Nasal cavity respiratory epithelium epithelial cell of viscerocranial mucosa (primary cell): ENCODE measurements around the gene BCKDK. TPM values are rescaled to one million over a fixed set of nuclear protein-coding genes. Genes with fewer than 3 reads are reported as not detected.

Source experiments
- total RNA-seq: library from RNA; depleted of rRNA; stranded (reverse); fragments of >200 nt; gene quantifications from 2 replicates; pipeline ENCODE4 v1.2.3, GENCODE V29; 2014

The BCKDK gene
- total RNA-seq, result 7.2 and 18.7 TPM in 2 replicates

DNA sequence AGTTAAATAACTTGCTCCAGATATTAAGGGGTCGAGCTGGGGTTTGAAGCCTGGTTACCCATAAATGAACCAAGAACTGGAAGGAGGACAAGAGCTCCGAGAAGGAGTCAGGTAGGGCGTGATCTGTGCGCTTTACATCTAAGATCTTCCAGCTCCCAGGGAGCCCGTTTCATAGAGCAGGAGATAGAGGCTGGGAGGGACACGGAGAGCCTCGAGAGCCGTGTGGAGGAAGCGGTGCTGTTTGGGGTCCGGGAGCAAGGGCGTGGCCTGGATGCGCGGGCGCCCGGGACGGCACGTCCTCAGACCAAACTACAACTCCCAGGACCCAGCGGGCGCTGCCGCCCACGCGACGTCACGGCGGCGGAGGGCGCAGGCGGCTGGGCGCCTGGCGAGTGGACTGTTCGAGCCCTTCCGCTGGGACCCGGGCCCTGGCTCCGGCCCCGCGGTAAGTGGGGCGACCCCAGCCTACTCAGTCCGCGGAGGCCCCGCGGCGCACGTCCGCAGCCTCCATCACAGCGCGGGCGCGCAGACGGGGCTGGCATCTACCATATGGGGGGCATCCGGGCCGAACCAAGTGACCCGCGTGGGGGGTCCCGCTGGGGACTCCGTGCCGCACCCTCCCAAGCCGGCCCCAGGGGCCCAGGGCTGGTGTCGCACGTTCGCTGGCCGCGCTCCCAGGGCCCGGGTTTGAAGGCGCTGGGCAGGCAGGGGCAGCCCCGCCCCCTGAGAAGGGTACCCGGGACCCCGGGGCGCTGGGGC lies at the start of gene BCKDK:
BCKDK (plus strand) TSS at position 352 of the 759 bp plus-strand sequence. CDS start 838 bp downstream, outside the sequence.

DNA sequence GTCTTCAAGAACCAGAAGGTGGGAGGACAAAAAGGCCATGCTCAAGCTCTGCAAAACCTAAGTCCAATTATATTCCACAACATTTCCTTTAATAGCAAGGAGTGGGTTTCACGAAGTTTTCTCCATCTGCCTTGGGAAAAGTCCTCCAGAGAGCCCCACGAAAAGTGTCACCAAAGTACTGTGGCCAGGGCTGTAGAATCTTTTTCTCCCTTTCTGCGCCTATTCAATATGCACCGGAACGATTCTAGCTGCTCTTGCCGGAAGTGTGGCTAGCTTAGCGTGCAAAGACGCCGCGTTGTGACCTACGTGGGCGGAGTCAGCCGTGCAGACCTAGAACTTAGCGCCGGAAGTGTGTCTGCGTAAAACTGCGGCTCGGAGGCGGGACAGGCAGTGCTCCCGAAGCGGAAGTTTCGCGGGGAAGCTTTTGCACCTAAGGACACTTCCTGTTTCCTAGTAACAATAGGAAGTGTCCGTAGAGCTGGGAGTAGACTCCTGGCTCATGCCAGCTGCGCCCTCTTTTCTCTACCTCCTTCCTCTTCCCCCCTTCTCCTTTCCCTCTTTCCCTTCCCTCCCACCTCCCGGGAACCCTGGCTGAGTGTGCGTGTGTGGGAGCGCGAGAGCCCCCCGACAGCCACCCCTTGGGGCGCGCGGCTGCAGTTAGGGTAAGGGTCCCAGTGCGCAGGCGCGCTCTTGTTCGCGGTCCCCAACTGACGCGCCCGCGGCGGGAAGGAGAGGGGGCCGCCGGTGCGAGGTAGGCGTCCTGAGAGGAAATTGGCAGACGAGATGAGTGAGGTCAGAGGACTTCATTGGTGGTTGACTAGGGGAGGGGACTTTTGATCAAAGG lies 34.0 kb upstream of the BCKDK start, which contains the start of the genes ZNF646 and ZNF668:
ZNF646 (plus strand) TSS at position 453 of the 844 bp plus-strand sequence. CDS start 1,903 bp downstream, outside the sequence.
ZNF668 (minus strand) TSS at position 271 of the 844 bp plus-strand sequence. CDS start 9,781 bp downstream, outside the sequence.

DNA sequence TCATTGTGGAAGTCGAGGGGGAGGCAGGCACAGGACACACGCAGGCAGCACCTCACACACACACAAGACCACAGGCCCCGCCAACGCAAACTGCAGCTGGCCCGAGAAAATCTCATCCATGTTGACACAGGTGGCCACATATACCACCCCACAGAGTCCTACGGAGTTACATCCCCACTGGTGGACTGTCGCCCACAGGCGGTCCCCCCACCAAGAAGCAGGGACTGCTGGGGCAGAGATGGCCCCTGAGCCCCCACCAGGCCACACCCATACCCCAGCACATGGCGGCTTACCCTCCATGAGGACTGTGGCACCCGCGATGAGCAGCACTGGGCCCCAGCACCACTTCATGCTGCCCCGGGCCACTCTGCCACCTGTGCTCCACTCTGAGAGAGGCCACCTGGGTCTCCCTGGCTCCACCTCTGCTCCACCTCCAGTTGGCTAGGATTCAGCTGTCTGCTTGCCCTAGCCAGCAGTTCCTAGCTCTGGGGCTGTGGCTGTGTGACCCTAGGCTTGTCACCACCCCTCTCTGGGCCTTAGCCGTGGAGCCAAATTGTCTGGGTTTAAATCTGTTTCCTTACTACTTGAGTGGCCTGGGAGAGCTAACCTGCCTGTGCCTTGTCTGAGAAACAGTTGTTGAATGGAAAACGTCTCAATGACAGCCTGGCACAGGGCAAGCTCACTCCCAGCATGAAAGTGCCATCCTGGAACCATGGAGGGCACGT lies 19.6 kb upstream of the BCKDK start, which contains the start of gene PRSS53:
PRSS53 (minus strand) TSS at position 485 of the 725 bp plus-strand sequence; CDS start at position 351, 134 bp downstream.

DNA sequence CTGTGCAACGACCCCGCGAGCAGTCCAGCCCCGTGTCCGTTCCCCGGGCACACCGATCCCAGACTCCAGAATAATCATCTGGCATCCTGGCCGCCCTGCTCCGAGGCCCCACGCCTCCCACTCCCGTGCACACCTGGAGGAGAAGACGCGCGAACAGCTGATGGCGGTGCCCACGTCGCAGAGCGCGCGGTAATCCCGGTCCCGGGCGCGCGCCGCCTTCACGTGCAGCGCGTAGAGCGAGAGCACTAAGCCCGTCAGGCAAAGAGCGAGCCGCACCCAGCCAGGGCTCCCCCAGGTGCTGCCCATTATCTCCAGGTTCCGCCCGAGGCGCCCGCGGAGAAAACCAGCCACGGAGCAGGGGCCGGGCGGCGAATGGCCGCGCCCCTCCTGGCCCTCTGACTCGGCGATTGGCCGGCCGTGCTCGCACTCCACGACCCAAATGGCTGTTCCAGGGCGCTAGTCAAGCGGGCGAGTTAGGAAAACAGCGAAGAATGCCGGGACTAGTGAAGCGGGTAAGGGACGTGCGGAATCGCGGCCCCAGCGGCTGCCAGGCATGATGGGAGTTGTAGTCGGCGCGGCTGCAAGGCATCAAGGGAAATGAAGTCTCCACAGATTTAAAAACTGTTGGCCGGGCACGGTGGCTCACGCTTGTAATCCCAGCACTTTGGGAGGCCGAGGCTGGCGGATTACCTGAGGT lies 13.6 kb upstream of the BCKDK start, which contains the start of gene VKORC1:
VKORC1 (minus strand) TSS at position 374 of the 697 bp plus-strand sequence; CDS start at position 306, 68 bp downstream.

DNA sequence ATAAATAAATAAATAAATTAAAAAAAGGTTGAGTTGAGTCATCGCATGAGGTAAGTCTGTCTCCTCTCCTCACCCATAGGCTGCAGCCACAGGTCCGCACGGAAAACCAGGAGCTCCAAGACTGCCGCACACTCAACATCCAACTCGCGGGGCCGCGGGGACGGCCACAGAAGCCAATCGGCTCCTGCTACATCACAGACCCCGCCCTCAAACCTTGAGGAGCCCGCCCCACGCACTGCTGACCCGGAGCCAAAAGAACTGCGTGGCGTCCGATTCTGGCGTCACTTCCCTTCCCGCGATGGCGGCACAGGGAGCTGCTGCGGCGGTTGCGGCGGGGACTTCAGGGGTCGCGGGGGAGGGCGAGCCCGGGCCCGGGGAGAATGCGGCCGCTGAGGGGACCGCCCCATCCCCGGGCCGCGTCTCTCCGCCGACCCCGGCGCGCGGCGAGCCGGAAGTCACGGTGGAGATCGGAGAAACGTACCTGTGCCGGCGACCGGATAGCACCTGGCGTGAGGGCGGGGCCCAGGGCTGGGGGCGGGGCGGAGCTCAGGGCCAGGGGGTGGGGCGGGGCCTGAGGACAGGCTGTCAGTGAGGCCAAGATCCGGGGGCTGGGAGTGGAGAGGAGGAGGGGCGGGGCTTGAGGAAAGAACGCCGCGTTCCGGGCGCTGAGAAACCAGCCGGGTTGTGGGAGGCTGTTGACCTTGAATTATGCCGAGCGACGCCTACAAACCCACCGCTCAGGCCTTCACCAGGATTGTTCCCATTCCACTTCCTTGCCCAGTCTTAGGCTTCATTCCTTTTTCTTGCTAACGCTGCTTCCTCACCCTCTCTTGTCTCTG lies 9.4 kb downstream of the BCKDK start, which contains the start of gene KAT8:
KAT8 (plus strand) TSS at position 281 of the 839 bp plus-strand sequence; CDS start at position 299, 18 bp downstream.

DNA sequence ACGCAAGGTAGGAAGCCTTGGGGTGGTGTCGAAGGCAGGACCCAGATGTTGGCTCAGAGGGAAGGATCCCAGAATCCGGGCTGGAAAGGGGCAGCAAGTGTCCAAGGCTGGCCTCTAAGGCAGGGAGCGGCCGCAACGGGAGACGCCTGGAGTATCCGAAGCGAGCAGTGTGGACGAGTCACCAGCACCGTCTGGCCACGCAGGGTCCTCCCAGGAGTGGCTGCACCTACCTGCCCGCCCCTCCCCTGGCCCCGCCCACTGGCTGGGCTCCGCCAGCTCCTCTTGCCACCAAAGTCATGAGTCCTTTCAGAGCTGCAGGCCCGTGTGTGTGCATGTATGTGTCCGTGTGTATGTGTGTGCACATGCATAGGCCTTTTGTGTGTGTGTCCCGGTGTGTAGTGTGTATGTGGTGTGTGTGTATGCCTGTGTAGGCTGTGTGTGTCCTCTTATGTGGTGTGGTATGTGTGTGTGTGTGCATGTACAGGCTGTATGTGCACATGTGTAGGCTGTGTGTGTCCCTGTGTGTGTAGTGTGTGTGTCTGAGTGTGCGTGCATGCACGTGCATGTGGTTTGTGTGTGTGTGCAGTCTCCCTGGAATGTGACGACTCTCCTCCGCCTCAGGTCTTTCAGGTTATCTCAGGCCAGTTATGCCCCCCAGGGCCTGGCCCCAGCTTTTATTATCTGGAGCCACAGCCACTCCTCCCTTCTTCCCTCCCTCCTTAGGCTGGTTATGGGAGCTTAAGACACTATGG lies 27.5 kb downstream of the BCKDK start, which contains the start of gene PRSS8:
PRSS8 (minus strand) TSS at position 193 of the 752 bp plus-strand sequence. CDS start 229 bp downstream, outside the sequence.

DNA sequence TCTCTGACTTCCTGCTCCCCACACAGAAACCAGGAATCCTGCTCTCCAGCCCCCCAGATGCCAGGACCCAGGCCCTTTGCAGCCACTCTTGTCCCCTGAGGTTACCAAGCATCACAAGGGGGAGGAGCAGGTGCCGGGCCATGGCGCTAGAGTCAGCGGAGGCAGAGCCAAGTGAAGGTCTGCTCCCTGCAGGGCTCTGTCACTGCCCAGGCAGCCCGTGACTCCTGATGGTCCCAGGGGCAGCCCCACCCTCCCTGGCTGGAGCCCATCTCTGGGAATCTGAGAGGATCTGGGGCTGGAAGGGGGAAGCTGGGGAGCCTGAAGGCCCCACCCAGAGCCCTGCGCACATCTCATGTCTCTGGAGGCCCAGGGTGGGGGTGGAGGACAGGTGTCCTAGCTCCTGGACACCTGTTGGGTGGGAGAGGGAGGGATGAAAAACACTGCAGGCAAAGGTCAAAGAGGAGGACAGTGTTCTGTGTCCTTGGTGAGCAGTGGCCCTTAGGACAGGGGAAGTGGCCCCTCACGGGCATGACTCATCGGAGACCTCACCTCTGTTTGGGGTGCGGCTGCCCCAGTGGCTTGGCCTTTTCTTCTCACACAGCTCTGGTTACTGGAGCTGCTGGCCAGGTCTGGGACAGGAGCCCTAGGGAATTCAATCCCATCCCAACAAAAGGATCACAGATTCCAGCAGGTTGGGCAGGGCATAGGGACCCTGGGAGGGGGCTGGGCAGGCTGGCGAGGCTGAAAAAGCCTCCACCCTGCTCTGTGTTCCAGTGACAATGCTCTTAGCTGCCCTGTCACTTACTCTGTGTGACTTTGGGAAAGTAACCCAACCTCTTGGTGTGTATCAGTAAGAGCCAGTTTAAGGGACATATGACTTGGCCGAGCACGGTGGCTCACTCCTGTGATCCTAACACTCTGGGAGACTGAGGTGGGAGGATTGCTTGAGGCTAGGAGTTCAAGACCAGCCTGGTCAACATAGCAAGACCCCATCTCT lies 42.0 kb downstream of the BCKDK start, which contains the start of gene PRSS36:
PRSS36 (minus strand) TSS at position 173 of the 997 bp plus-strand sequence; CDS start at position 142, 31 bp downstream.

Other genes starting within 250 kb of the BCKDK start
- gene BCL7C, start 214.3 kb upstream of the BCKDK start, total RNA-seq, result 25.1 and 28.7 TPM in 2 replicates
- gene CTF1, start 211.8 kb upstream of the BCKDK start, total RNA-seq, result 0.68 and 1.2 TPM in 2 replicates
- 17.4 and 21.7 TPM in 2 replicates for gene FBXL19, start 184.8 kb upstream of the BCKDK start, total RNA-seq
- 14.0 and 33.7 TPM in 2 replicates for gene ORAI3, start 159.3 kb upstream of the BCKDK start, total RNA-seq
- gene SETD1A, start 150.6 kb upstream of the BCKDK start, total RNA-seq, result 1.4 and 6.9 TPM in 2 replicates
- gene HSD3B7, start 123.2 kb upstream of the BCKDK start, total RNA-seq, result 4.1 and 4.7 TPM in 2 replicates
- under 0.01 and 0.07 TPM in 2 replicates for gene STX1B, start 97.7 kb upstream of the BCKDK start, total RNA-seq
- 12.0 and 24.3 TPM in 2 replicates for gene STX4, start 74.8 kb upstream of the BCKDK start, total RNA-seq
- gene ZNF668, start 34.1 kb upstream of the BCKDK start, total RNA-seq, result 7.2 and 7.5 TPM in 2 replicates
- gene ZNF646, start 34.0 kb upstream of the BCKDK start, total RNA-seq, result 11.3 and 19.6 TPM in 2 replicates
- 0.34 and 1.6 TPM in 2 replicates for gene PRSS53, start 19.4 kb upstream of the BCKDK start, total RNA-seq
- 27.0 and 29.0 TPM in 2 replicates for gene VKORC1, start 13.6 kb upstream of the BCKDK start, total RNA-seq
- gene KAT8, start 9.3 kb downstream of the BCKDK start, total RNA-seq, result 36.2 and 45.3 TPM in 2 replicates
- 31.1 and 54.2 TPM in 2 replicates for gene PRSS8, start 27.3 kb downstream of the BCKDK start, total RNA-seq
- 0.34 and 0.85 TPM in 2 replicates for gene PRSS36, start 41.7 kb downstream of the BCKDK start, total RNA-seq
- gene FUS, start 71.8 kb downstream of the BCKDK start, total RNA-seq, result 17.8 and 42.6 TPM in 2 replicates
- 56.4 and 92.7 TPM in 2 replicates for gene PYCARD, start 94.4 kb downstream of the BCKDK start, total RNA-seq
- under 0.01 TPM in 1 of 2 replicates, not detected in the other for gene TRIM72, start 105.7 kb downstream of the BCKDK start, total RNA-seq
- not detected in 2 replicates for gene PYDC1, start 108.7 kb downstream of the BCKDK start, total RNA-seq
- gene ITGAM, start 151.6 kb downstream of the BCKDK start, total RNA-seq, result 0.57 TPM in 1 of 2 replicates, not detected in the other
- gene ITGAX, start 246.8 kb downstream of the BCKDK start, total RNA-seq, result under 0.01 TPM in 1 of 2 replicates, not detected in the other